Right kidney (tissue), 9 donors: ENCODE measurements around the gene LHX6.

ENCODE experiments used
- DNase-seq: peaks from one replicate; pipeline ENCODE4 v3.0.0-alpha.2; 2016
- long read RNA-seq, 8 donors: transcript quantifications; one replicate each; lab custom pipeline, GENCODE V29; 2026

LHX6 gene
- long read RNA-seq, donor 1, result 0 reads
- long read RNA-seq, donor 2, result 0 reads
- long read RNA-seq, donor 3, partial matches to known transcripts, result 0 of 1 reads
- long read RNA-seq, donor 3, other reads (novel, unspliced or antisense), result 0 of 1 reads
- long read RNA-seq, donor 4, result 0 reads
- long read RNA-seq, donor 5, partial matches to known transcripts, result 0 of 1 reads
- long read RNA-seq, donor 5, other reads (novel, unspliced or antisense), result 0 of 1 reads
- long read RNA-seq, donor 6, result 0 reads
- long read RNA-seq, donor 7, partial matches to known transcripts, result 0 of 4 reads
- long read RNA-seq, donor 7, other reads (novel, unspliced or antisense), result 0 of 4 reads
- long read RNA-seq, donor 8, partial matches to known transcripts, result 0 of 1 reads
- long read RNA-seq, donor 8, other reads (novel, unspliced or antisense), result 0 of 1 reads

GRCh38 chr9:122228568-122229484 lies at the start of gene LHX6:
Gene LHX6, minus strand, starts transcription at chr9:122228957. Its CDS starts 217 bp downstream, at chr9:122228740.
- peak; percentile 68 for DNase-seq

DNA sequence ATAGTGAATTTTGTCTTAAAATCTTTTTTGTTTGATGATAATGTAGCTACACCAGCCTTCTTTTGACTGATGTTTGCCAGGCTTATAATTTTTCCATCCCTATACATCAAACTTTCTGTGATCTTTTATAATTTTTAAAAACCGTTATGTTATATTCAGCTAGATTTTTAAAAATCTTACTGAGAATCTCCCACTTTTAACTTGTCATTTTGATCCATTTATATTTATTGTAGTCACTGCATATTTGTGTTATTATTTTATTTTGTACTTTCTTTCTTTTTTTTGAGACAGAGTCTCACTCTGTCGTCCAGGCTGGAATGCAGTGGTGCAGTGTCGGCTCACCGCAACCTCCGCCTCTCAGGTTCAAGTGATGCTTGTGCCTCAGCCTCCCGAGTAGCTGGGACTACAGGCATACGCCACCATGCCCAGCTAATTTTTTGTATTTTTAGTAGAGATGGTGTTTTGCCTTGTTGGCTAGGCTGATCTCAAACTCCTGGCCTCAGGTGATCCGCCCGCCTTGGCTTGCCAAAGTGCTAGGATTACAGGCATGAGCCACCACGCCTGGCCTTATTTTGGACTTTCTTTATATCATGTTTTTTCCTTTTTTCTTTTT lies 48.6 kb upstream of the LHX6 start:
- DNase-seq, result no peak

- DNase-seq, result no peak
Measured at GRCh38 chr9:122276096-122276495, 47.3 kb upstream of the LHX6 start.

DNA sequence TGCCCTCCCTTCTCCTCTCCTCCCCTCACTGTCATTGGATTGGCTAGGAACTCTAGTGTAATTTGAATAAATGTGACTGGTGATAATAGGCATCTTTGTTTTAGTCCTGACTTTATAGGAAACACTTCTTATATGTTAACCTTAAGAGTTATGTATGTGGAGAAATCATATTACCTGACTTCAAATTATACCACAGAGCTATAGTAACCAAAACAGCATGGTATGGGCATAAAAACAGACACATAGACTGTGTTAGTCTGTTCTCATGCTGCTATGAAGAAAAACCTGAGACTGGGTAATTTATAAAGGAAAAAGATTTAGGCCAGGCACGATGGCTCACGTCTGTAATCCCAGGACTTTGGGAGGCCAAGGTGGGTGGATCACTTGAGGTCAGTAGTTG lies 45.3 kb upstream of the LHX6 start:
- DNase-seq, result no peak

DNA sequence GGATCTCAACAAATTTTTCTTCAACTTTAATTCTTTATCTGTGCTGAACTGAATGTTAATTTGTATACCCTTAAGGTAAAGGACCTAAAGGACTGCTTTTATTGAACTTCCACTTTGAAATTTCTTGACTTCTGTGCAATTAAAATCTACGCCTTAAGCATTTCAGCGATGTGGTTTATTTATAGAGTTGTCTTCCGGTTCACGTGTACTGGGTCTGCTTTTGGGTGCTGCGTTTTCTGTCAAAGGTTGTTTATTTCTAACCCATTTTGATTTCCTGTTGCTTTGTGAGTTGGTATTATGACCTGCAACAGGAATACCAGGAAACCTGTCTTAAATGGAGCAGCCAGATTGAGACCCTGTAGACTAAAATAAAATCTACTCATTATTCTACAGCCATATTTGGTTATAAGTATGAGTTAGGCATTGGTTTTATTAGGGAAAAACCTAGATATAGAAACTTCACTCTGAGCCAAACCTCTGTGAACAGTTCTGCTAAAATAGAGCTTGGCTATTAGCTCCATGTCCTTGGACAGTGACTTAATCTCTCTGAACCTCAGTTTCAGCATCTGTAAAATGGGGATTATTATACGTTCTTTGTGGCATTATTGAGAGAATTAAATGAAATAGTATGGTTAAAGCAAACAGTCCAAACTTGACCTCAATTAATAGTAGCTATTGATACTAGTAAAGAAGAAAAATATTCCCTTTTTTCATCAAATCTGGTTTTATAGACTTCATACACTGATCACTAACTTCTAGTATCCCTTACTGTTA lies 39.5 kb upstream of the LHX6 start:
- no peak for DNase-seq

DNA sequence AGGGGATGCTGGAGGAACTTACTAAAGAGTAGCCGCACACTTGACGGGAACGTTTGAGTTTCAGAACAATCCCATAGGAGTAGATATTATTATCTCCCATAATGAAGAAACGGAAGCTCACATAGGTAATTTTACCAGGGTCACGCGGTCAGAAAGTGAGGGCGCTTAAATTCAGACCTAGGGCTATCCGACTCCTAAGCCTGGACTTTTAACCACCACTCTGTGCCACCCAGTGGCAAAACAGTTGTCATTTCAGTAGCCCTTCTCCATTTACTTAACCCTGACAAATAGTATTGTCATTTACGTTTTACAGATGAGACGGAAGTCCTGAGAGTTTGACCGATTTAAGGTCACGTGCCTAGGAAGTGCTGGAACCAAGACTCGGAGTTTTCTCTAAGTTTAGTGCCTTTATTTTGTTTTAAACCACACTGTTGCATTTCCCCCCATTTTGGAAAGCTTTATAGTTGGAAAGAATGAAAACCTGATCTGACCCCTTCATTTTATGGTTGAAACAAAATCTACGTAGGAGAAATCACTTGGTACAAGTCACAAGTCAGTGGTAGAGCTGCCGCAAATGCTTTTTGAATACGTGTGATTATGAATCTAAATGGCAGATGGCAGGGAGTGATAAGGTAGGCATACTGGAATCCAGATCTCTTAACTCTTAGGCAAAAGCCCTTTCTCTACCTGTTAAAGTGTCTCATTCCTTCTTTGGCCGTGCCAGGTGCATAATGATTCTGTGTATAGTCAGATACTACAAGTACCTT lies 36.6 kb upstream of the LHX6 start:
- DNase-seq, result no peak

- peak; percentile 98 for DNase-seq
Measured at GRCh38 chr9:122264360-122265148, 35.8 kb upstream of the LHX6 start, which contains the start of the genes MRRF and RBM18. Gene MRRF, plus strand, starts transcription at chr9:122264882. Its CDS starts 6,010 bp downstream, at chr9:122270892. Gene RBM18, minus strand, starts transcription at chr9:122264840. Its CDS starts 3,348 bp downstream, at chr9:122261492.

- peak; percentile 7 for DNase-seq
Measured at GRCh38 chr9:122263699-122264349, 35.1 kb upstream of the LHX6 start.

DNA sequence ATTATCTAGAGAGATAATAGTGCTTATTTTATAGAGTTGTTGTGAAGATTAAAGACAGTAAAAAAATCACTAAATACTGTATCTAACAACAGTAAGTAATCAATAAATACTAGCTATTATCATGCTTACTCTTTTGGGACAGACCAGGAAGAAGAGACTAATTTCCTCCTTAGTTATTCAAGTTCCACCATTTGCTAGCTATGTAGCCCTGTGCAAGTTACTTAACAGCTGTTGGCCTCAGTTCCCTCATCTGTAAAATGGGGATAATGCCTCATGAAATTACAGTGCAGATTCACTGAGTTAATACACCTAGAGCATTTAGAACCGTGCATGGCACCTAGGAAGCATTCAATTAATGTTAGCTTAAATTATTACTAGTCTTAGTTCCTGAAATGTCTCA lies 33.3 kb upstream of the LHX6 start:
- DNase-seq, result no peak

- DNase-seq, result no peak
Measured at GRCh38 chr9:122261469-122261881, 32.7 kb upstream of the LHX6 start.

DNA sequence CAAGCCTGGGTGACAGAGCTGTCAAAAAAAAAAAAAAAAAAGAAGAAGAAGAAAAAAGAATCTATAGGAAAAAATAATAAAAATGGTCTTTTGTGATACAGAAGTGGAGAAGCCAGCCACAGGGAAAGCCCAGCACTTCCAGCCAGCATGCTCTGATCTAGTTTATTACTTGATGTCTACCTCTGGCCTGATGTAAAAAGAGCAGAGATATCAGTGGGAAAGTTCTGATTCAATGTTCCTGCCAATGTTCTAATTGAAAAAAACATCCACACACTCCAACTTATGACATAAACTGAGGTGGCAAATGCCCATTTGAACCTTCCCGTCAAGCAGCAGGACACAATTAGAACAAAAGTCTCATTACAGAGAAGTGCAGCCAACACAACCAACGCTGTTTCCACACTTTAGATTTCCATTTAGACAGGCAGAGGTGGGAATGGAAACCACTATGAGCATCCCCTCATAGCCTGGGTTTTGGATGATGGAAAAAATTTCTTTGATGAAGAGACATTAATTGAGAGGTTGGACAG lies 30.2 kb upstream of the LHX6 start:
- no peak for DNase-seq

DNA sequence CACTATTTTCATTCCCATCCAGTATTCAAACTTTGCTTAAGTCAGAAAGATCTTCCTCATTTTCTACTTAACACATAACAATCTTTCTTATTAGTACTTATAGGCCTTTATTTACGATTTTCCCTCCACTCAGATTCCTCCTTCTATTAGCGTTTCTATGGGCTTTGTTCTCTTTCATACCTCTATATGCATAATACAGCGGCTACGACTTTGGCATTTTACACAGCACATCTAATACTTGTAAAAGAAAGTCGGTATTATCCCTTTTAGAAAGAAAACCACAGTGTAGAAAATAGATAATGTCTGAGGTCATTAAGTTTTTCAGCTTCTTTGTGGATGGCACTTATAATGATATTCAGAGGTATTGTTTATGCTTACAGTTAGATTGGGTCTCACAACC lies 27.4 kb upstream of the LHX6 start:
- DNase-seq, result no peak

DNA sequence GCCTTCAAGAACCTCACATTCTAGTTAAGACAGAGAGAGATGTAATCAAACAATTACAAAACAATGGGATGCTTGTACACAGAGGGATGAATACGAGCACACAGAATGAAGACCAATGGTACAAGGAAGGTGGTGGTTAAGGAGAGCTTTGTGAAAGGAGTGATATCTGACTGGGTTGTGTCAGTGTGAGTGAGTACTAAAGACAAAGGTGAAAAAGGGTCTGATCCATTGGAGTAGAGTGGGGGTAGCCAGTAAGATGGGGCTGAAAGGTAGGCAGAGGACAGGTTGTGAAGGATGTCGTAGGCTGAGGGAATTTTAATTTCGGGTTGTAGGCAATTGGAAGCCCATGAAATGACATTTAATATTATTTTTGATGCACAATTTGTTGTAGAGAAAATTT lies 26.0 kb upstream of the LHX6 start:
- no peak for DNase-seq

DNA sequence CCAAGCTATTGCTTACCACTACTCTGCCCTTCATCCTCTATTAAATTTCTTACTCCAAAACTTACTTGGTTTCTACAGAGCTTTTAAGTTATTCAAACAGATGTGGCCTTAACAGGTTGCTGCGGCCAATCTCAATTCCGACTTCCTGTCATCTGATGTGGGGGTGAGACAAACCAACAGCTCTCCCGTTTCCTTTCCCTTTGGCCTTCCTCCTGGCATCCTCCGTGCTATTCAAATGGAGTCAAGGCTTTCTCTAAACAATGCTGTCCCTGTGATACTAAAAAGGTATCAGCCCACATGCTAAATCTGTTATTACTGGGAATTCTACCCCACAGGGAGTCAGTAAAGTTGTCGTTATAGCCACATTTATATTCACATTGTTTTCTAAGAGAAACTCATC lies 24.0 kb upstream of the LHX6 start:
- no peak for DNase-seq

GRCh38 chr9:122251351-122251750 lies 22.6 kb upstream of the LHX6 start:
- DNase-seq, result no peak

GRCh38 chr9:122248448-122248865 lies 19.7 kb upstream of the LHX6 start:
- no peak for DNase-seq

- DNase-seq, result no peak
Measured at GRCh38 chr9:122246666-122247065, 17.9 kb upstream of the LHX6 start.

GRCh38 chr9:122244349-122244748 lies 15.6 kb upstream of the LHX6 start:
- no peak for DNase-seq

- DNase-seq, result no peak
Measured at GRCh38 chr9:122239722-122240121, 11.0 kb upstream of the LHX6 start.
